Keratinocyte (primary cell): ENCODE data around the gene PPIP5K2.

Source experiments
- CTCF ChIP-seq, 3 experiments: IDR thresholded peaks in 1 of 3; conservative IDR thresholded peaks in 1 of 3; optimal IDR thresholded peaks in 1 of 3; 2 replicates in 2 of 3; 3 replicates in 1 of 3; pipeline versions ENCODE3 to v1.5.1; 2011; ENCODE audit warnings: low read length in 3 of 3, mild to moderate bottlenecking in 3 of 3, moderate library complexity in 2 of 3, control low read depth in 1 of 3, inconsistent platforms in 1 of 3; ENCODE audit not compliant: insufficient read depth in 2 of 3; ENCODE audit errors: extremely low read depth in 1 of 3
- EZH2 ChIP-seq: IDR thresholded peaks from one replicate; pipeline ENCODE4 v1.6.1; 2012; ENCODE audit warnings: inconsistent platforms, mild to moderate bottlenecking, low read length, moderate library complexity

DNA sequence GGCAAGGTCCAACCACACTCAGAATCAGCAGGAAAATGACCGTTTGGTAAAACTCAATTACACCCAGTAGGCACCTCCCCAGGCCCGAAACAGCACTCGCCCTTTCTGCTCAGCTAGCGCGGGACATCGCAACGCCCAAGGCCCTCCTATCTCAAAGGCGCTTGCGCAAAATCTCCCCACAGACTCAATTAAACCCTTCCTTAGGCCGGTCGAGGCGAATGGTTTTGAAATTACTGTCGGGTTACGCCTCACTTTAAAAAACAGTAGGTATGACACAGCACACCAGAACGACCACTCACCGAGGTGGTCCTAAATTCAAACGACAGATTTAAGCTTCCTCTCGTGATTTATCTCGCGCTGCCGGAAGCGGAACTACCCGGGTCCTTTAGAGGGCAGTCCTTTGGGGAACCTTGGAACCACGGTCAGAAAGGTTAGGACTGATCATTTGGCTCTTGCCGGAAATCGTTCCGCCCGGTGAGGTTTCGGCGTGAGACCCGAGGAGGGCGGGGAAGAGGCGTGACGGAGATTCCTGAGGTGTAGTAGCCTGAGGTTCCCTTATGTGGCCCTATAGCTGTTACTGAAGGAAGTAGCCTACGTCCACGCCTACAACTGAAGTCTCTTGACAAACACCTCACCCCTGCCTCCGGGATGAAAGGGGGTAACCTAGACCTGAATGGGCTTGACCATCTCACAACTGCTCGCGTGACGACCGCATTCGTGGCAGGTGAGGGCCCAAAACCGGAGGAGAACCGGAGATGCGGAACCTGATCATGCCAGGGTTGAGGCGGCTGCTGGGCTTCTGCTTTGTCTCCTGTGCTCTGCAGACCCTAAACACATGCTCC lies at the start of gene PPIP5K2, which contains the start of gene GIN1:
- no peak for TF ChIP-seq CTCF (optimal IDR thresholded peaks at IDR 0.05 in 1 of 3, IDR thresholded peaks at IDR 0.05 in 1 of 3, conservative IDR thresholded peaks at IDR 0.05 in 1 of 3; ENCODE audit: extremely low read depth in 1 of 3, insufficient read depth in 2 of 3, low read length in 3 of 3)
- TF ChIP-seq EZH2, result no peak
